WTC11 (cell line): ENCODE measurements around the gene AIFM2. TPM values are rescaled to one million over a fixed set of nuclear protein-coding genes. Genes with fewer than 3 reads are reported as not detected.
A peak's percentile ranks its signal among the peaks of the same experiment; 100 is the strongest.

ENCODE experiments used
- ATAC-seq: fragments of 200-7000 bp; cut with Tn5 transposase; 2 replicates; pipeline ENCODE4 v1.10.0; 2021; ENCODE audit warnings: mild to moderate bottlenecking, moderate library complexity
- CTCF ChIA-PET: fragments of 300-600 bp; sonication (Branson Sonifier 250); formaldehyde crosslinking; loops from one replicate; lab custom pipeline; 2021; ENCODE audit warnings: antibody characterized with exemption; lab: Charles Lee
- POLR2A ChIA-PET: fragments of 350-600 bp; sonication (Branson Sonifier 250); formaldehyde crosslinking; loops from one replicate; lab custom pipeline; 2021; ENCODE audit warnings: antibody characterized with exemption; lab: Charles Lee
- DNase-seq: peaks from one replicate; pipeline ENCODE4 v3.0.0; 2021; ENCODE audit warnings: low spot score
- H3K27ac Mint-ChIP-seq: 2 replicates; pipeline ENCODE4 v1.8.0; 2021; ENCODE audit warnings: mixed read lengths
- H3K27me3 Mint-ChIP-seq: 2 replicates; pipeline ENCODE4 v1.8.0; 2021; ENCODE audit warnings: low read depth, mild to moderate bottlenecking, moderate library complexity, mixed read lengths
- H3K36me3 Mint-ChIP-seq: 2 replicates; pipeline ENCODE4 v1.8.0; 2021; ENCODE audit warnings: mixed read lengths
- H3K4me1 Mint-ChIP-seq: 2 replicates; pipeline ENCODE4 v1.8.0; 2022; ENCODE audit warnings: mixed read lengths
- H3K4me3 Mint-ChIP-seq: 2 replicates; pipeline ENCODE4 v1.8.0; 2021; ENCODE audit warnings: mild to moderate bottlenecking, moderate library complexity, mixed read lengths
- H3K9me3 Mint-ChIP-seq: 2 replicates; pipeline ENCODE4 v1.8.0; 2021; ENCODE audit warnings: mixed read lengths
- ATF1 ChIP-seq: sonication (generic); formaldehyde crosslinking; IDR thresholded peaks from 2 replicates; pipeline ENCODE4 v1.8.1; 2023; ENCODE audit warnings: mild to moderate bottlenecking, moderate library complexity, missing genetic modification reagents
- CBFB ChIP-seq: sonication (generic); formaldehyde crosslinking; IDR thresholded peaks from 2 replicates; pipeline ENCODE4 v1.8.1; 2022; ENCODE audit warnings: mild to moderate bottlenecking, low read depth, missing genetic modification reagents
- CREB1 ChIP-seq: sonication (generic); formaldehyde crosslinking; IDR thresholded peaks from 2 replicates; pipeline ENCODE4 v1.8.0; 2023; ENCODE audit warnings: mild to moderate bottlenecking, missing genetic modification reagents
- E2F5 ChIP-seq: sonication (generic); formaldehyde crosslinking; IDR thresholded peaks from 2 replicates; pipeline ENCODE4 v1.8.1; 2022; ENCODE audit warnings: mild to moderate bottlenecking, moderate library complexity, missing genetic modification reagents
- EMX1 ChIP-seq: fragments of 250-450 bp; sonication (Bioruptor Pico); IDR thresholded peaks from 2 replicates; pipeline ENCODE4 v1.8.0; 2021; ENCODE audit warnings: mild to moderate bottlenecking
- FOXJ3 ChIP-seq: sonication (generic); formaldehyde crosslinking; IDR thresholded peaks from 2 replicates; pipeline ENCODE4 v1.9.0; 2021; ENCODE audit warnings: missing genetic modification reagents, mild to moderate bottlenecking, borderline replicate concordance
- FOXP1 ChIP-seq: sonication (generic); formaldehyde crosslinking; IDR thresholded peaks from 2 replicates; pipeline ENCODE4 v1.8.0; 2022; ENCODE audit warnings: missing genetic modification reagents, mild to moderate bottlenecking, moderate library complexity, borderline replicate concordance
- GABPB1 ChIP-seq: sonication (generic); formaldehyde crosslinking; IDR thresholded peaks from 2 replicates; pipeline ENCODE4 v1.8.1; 2023; ENCODE audit warnings: mild to moderate bottlenecking, missing genetic modification reagents
- IRF2 ChIP-seq: sonication (generic); formaldehyde crosslinking; IDR thresholded peaks from 2 replicates; pipeline ENCODE4 v1.8.0; 2022; ENCODE audit warnings: low read depth, missing genetic modification reagents, borderline replicate concordance
- MYBL2 ChIP-seq: sonication (generic); formaldehyde crosslinking; IDR thresholded peaks from 2 replicates; pipeline ENCODE4 v1.8.1; 2023; ENCODE audit warnings: mild to moderate bottlenecking, moderate library complexity, missing genetic modification reagents
- OVOL2 ChIP-seq: fragments of 250-450 bp; sonication (Bioruptor Pico); IDR thresholded peaks from 2 replicates; pipeline ENCODE4 v1.9.0; 2021; ENCODE audit warnings: mild to moderate bottlenecking, borderline replicate concordance
- PRRX2 ChIP-seq: fragments of 250-450 bp; sonication (Bioruptor Pico); IDR thresholded peaks from 2 replicates; pipeline ENCODE4 v1.8.0; 2021; ENCODE audit warnings: mild to moderate bottlenecking
- RORB ChIP-seq: fragments of 250-450 bp; sonication (Bioruptor Pico); IDR thresholded peaks from 2 replicates; pipeline ENCODE4 v1.9.0; 2021; ENCODE audit warnings: mild to moderate bottlenecking
- SP1 ChIP-seq: sonication (generic); formaldehyde crosslinking; conservative IDR thresholded peaks from 2 replicates; pipeline ENCODE4 v1.8.1; 2022; ENCODE audit warnings: missing genetic modification reagents
- TP53 ChIP-seq: sonication (generic); formaldehyde crosslinking; IDR thresholded peaks from 2 replicates; pipeline ENCODE4 v1.8.1; 2023; ENCODE audit warnings: mild to moderate bottlenecking, missing genetic modification reagents
- ZNF121 ChIP-seq: sonication (generic); formaldehyde crosslinking; IDR thresholded peaks from 2 replicates; pipeline ENCODE4 v1.8.0; 2023; ENCODE audit warnings: missing genetic modification reagents
- ZNF219 ChIP-seq: sonication (generic); formaldehyde crosslinking; IDR thresholded peaks from 2 replicates; pipeline ENCODE4 v1.8.0; 2023; ENCODE audit warnings: missing genetic modification reagents, mild to moderate bottlenecking, borderline replicate concordance
- ZNF281 ChIP-seq: sonication (generic); formaldehyde crosslinking; IDR thresholded peaks from 2 replicates; pipeline ENCODE4 v1.8.0; 2023; ENCODE audit warnings: mild to moderate bottlenecking, missing genetic modification reagents
- ZNF425 ChIP-seq: fragments of 250-450 bp; sonication (Bioruptor Pico); conservative IDR thresholded peaks from 2 replicates; pipeline ENCODE4 v1.9.0; 2021; ENCODE audit warnings: mild to moderate bottlenecking
- total RNA-seq: library from RNA; stranded (reverse); gene quantifications from 3 replicates; pipeline ENCODE4 v1.2.3, GENCODE V29; 2021
- TF ChIP-seq, protein P1 (sequence below): sonication (generic); formaldehyde crosslinking; IDR thresholded peaks from 2 replicates; pipeline ENCODE4 v1.8.1; 2023; ENCODE audit warnings: mild to moderate bottlenecking, missing genetic modification reagents, moderate library complexity
- TF ChIP-seq, protein P2 (sequence below): fragments of 250-450 bp; sonication (Bioruptor Pico); IDR thresholded peaks from 2 replicates; pipeline ENCODE4 v1.9.0; 2021; ENCODE audit warnings: mild to moderate bottlenecking, borderline replicate concordance

The AIFM2 gene
- total RNA-seq, 1 experiment from 2014 or later = 4.4 TPM

GRCh38 chr10:70135684-70136083, 3.1 kb upstream of the AIFM2 start (continued):
- no peak for TF ChIP-seq E2F5 (CRISPR knock-in tag)
- TF ChIP-seq FOXP1 (CRISPR knock-in tag) = no peak
- TF ChIP-seq, protein P1, sequence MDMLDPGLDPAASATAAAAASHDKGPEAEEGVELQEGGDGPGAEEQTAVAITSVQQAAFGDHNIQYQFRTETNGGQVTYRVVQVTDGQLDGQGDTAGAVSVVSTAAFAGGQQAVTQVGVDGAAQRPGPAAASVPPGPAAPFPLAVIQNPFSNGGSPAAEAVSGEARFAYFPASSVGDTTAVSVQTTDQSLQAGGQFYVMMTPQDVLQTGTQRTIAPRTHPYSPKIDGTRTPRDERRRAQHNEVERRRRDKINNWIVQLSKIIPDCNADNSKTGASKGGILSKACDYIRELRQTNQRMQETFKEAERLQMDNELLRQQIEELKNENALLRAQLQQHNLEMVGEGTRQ (CRISPR knock-in tag) = no peak
- no peak for TF ChIP-seq MYBL2
- no peak for TF ChIP-seq SP1 (CRISPR knock-in tag)
- TF ChIP-seq CREB1 = no peak
- no peak for TF ChIP-seq EMX1
- TF ChIP-seq FOXJ3 (CRISPR knock-in tag) = no peak

GRCh38 chr10:70135046-70135445, 2.4 kb upstream of the AIFM2 start:
- H3K27ac Mint-ChIP-seq = no peak overlapping the region
- H3K4me3 Mint-ChIP-seq = no peak overlapping the region
- TF ChIP-seq RORB (CRISPR knock-in tag) (no peak), TP53 (CRISPR knock-in tag) (no peak), CREB1 (no peak), ZNF425 (no peak), OVOL2 (CRISPR knock-in tag) (no peak), ZNF121 (CRISPR knock-in tag) (no peak), ZNF219 (CRISPR knock-in tag) (no peak), GABPB1 (CRISPR knock-in tag) (no peak), ATF1 (CRISPR knock-in tag) (no peak)
- TF ChIP-seq, protein P2, sequence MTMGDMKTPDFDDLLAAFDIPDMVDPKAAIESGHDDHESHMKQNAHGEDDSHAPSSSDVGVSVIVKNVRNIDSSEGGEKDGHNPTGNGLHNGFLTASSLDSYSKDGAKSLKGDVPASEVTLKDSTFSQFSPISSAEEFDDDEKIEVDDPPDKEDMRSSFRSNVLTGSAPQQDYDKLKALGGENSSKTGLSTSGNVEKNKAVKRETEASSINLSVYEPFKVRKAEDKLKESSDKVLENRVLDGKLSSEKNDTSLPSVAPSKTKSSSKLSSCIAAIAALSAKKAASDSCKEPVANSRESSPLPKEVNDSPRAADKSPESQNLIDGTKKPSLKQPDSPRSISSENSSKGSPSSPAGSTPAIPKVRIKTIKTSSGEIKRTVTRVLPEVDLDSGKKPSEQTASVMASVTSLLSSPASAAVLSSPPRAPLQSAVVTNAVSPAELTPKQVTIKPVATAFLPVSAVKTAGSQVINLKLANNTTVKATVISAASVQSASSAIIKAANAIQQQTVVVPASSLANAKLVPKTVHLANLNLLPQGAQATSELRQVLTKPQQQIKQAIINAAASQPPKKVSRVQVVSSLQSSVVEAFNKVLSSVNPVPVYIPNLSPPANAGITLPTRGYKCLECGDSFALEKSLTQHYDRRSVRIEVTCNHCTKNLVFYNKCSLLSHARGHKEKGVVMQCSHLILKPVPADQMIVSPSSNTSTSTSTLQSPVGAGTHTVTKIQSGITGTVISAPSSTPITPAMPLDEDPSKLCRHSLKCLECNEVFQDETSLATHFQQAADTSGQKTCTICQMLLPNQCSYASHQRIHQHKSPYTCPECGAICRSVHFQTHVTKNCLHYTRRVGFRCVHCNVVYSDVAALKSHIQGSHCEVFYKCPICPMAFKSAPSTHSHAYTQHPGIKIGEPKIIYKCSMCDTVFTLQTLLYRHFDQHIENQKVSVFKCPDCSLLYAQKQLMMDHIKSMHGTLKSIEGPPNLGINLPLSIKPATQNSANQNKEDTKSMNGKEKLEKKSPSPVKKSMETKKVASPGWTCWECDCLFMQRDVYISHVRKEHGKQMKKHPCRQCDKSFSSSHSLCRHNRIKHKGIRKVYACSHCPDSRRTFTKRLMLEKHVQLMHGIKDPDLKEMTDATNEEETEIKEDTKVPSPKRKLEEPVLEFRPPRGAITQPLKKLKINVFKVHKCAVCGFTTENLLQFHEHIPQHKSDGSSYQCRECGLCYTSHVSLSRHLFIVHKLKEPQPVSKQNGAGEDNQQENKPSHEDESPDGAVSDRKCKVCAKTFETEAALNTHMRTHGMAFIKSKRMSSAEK (CRISPR knock-in tag) = no peak
- TF ChIP-seq, all 79 proteins: peak for 0
- POLR2A ChIA-PET = interaction anchor here (0.8 to 0.9 kb wide), 2 partner anchors 9 to 11 kb away, joined by 3 to 5 read pairs; partner anchors contain the start of gene TYSND1
- H3K4me1 Mint-ChIP-seq = peaks cover 15% of the 10 kb centered on the region
- H3K36me3 Mint-ChIP-seq = no peaks in the 10 kb centered on the region
- no peaks in the 10 kb centered on the region for H3K9me3 Mint-ChIP-seq
- peaks cover 24% of the 10 kb centered on the region for H3K27me3 Mint-ChIP-seq
- CTCF ChIA-PET = interaction anchor here (1.2 to 2.8 kb wide), 4 partner anchors 11 to 220 kb away, joined by 3 to 18 read pairs (median 8); partner anchors contain the start of gene TYSND1
- DNase-seq (no peak), ATAC-seq (no peak)

- Mint-ChIP-seq H3K9me3 (no peaks in the 10 kb centered on the region), H3K4me1 (peaks cover 12% of the 10 kb centered on the region), H3K36me3 (no peaks in the 10 kb centered on the region), H3K27me3 (peaks cover 24% of the 10 kb centered on the region), H3K27ac (no peak overlapping the region), H3K4me3 (peak overlapping the region; percentile 88)
- ChIA-PET CTCF (no interaction called here), POLR2A (no interaction called here)
- ATAC-seq (no peak), DNase-seq (no peak)
- TF ChIP-seq GABPB1 (CRISPR knock-in tag) = no peak
- TF ChIP-seq FOXJ3 (CRISPR knock-in tag) = no peak
- TF ChIP-seq IRF2 (CRISPR knock-in tag) = no peak
- TF ChIP-seq E2F5 (CRISPR knock-in tag) = no peak
- no peak for TF ChIP-seq CBFB (CRISPR knock-in tag)
- no peak for TF ChIP-seq ZNF281
- TF ChIP-seq OVOL2 (CRISPR knock-in tag) = no peak
- TF ChIP-seq EMX1 = no peak
- no peak for TF ChIP-seq PRRX2
These were observed 1.1 kb downstream of the AIFM2 start for GRCh38 chr10:70131560-70131937.
